ENCODE data around the gene ITPK1.

DNA sequence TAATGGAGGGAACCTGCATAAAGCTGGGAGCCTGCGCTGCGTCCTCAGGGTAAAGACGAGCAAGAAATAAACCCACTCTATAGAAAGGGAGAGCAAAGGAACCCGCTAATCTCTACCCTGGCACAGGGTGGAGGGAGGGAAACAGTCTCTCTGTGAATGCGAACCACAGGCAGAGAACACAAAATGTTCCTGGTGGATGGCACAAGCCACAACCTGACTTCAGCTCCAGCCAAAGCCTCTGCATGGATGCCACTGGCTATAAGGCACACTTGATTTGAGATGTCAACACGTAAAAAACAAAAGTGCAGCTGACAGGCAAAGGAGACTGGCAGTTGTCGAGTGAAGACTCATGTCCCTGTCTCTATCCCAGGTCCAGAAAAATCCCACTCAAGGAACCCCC lies 160.3 kb downstream of the ITPK1 start:
- TF ChIP-seq, protein P1, sequence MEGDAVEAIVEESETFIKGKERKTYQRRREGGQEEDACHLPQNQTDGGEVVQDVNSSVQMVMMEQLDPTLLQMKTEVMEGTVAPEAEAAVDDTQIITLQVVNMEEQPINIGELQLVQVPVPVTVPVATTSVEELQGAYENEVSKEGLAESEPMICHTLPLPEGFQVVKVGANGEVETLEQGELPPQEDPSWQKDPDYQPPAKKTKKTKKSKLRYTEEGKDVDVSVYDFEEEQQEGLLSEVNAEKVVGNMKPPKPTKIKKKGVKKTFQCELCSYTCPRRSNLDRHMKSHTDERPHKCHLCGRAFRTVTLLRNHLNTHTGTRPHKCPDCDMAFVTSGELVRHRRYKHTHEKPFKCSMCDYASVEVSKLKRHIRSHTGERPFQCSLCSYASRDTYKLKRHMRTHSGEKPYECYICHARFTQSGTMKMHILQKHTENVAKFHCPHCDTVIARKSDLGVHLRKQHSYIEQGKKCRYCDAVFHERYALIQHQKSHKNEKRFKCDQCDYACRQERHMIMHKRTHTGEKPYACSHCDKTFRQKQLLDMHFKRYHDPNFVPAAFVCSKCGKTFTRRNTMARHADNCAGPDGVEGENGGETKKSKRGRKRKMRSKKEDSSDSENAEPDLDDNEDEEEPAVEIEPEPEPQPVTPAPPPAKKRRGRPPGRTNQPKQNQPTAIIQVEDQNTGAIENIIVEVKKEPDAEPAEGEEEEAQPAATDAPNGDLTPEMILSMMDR (IDR thresholded peaks at IDR 0.05): no peak
- TF ChIP-seq POLR2A (IDR thresholded peaks at IDR 0.05): no peak
